ENCODE results near the gene PARD3.
"Not testable (repeated sequence)": the region's sequence is repeated elsewhere in the genome, so short reads cannot be mapped to it uniquely, and the experiment has no call there.

PARD3 gene

GRCh38 chr10:34815185-34816084 lies at the start of gene PARD3:
Gene PARD3, minus strand, starts transcription at chr10:34815296. Its CDS starts 301 bp downstream, at chr10:34814995.
- DNase-seq: no peak

- DNase-seq: no peak
Observed at GRCh38 chr10:34864149-34865067, 49.3 kb upstream of the PARD3 start.

GRCh38 chr10:34862892-34863291 lies 47.8 kb upstream of the PARD3 start:
- no peak for DNase-seq

DNA sequence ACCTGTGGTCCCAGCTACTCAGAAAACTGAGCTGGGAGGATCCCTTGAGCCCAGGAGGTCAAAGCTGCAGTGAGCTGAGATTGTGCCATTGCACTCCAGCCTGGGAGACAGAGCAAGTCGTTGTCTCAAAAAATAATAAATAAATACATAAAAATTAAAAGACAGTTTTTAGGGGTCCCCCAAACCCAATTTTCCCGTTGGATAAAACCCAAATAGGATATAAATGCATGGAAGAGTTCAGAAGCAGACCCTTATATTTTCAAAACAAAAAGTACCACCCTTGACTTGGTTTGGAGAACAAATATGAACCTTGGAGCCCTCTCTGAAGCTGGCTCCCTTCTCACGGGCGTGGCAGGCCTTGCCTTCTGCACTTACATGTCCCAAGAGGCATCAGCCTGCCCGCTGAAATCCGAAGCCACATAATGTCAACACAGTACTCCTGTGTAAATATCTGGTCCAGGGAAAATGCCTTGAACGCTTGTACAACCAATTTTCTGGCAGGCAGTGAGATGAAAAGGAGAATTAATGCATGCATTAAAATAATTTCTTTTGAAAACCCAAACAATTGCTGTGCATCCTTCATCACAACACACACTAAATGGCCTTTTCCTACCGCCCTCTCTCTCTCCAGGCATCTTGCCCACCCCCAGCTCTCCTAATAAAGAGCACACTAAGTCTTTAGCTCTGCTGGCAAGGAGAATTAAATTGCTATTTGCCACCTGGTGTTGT lies 46.4 kb upstream of the PARD3 start:
- DNase-seq: no peak

DNA sequence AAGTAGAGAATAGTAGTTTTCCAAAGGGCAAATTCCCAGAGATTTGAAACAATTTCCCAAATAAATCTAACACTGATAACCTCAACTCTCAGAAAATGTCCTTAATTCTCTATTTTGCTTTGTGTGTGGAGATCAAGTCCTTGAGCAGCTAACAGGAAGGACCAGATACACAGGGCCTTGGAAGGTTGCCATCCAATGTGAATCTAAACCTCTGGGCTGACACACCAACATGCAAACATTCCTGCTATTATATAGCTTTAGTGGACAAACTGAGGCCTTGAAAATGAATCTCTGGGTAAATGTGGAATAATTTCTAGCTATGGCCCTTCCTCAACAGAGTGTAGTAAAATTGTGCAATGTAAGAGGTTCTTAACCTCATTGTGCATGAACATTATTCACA lies 44.1 kb upstream of the PARD3 start:
- DNase-seq: no peak

DNA sequence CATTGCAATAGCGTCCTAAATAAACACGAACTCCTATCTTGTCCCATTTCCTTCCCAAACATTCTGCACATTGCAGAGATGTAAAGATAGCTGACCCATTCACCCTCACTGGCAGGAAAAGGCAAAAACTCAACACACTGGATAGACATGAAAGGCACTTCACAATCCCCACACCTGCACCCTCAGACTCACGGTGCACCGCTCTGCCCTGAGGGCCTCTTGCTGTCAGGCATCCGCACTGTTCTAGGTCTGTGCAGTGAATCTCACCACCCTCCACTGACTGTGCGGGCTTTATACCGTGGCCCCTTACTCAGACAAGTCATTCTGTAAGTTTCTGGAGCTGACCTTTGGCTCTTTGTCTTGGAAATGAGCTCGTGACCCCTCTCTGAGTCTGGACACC lies 42.9 kb upstream of the PARD3 start:
- DNase-seq: no peak

GRCh38 chr10:34854147-34854601 lies 39.1 kb upstream of the PARD3 start:
- no peak for DNase-seq

- DNase-seq: no peak
Observed at GRCh38 chr10:34853357-34853756, 38.3 kb upstream of the PARD3 start.

DNA sequence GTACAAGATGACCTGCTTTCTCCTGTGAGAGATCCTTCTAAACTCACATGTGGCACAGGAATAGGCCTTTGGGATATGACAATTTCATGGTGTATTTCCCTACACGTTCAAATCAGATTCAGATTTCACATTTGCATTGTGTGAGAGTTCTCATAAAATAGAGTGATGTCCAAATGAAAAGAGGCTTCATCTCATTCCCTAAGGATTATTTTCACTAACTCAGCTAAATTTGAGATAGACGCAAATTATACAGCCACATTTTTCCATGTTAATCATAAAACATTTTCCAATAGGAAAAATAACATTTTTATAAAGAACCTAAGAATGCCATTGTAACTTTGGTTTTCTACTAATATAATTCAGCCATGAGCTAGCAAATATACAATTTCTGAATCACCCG lies 35.5 kb upstream of the PARD3 start:
- no peak for DNase-seq

- DNase-seq: no peak
Observed at GRCh38 chr10:34850036-34850435, 34.9 kb upstream of the PARD3 start.

DNA sequence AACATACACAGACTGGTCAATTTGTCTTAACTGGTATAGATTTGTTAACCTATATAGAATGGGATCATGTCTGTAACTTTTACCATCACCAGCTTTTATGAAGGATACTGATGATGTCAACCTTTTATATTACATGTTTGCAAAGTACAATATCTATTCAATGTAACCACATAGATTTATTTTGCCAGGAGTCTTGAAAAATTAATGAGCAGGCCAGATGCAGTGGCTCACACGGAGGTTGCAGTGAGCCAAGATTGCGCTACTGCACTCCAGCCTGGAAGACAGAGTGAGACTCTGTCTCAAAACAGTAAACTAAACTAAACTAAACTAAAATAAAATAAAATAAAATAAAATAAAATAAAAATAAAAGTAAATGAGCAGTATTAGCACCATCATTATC lies 30.0 kb upstream of the PARD3 start:
- no peak for DNase-seq

GRCh38 chr10:34844448-34844847 lies 29.4 kb upstream of the PARD3 start:
- no peak for DNase-seq

DNA sequence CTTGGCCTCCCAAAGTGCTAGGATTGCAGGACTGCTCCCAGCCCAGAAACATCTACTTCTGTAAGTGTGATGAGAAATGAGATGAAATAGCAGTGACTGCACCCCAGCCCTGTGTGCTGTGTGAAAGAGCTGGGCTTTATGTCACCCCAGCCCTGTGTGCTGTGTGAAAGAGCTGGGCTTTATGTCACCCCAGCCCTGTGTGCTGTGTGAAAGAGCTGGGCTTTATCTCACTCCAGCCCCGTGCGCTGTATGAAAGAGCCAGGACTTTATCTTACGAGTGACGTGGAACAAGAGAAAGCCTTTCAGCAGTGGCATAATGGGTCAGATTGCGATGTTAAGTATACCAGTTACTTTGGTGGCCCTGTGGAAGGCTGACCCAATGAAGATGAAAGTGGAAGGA lies 28.4 kb upstream of the PARD3 start:
- DNase-seq: not testable (repeated sequence)

DNA sequence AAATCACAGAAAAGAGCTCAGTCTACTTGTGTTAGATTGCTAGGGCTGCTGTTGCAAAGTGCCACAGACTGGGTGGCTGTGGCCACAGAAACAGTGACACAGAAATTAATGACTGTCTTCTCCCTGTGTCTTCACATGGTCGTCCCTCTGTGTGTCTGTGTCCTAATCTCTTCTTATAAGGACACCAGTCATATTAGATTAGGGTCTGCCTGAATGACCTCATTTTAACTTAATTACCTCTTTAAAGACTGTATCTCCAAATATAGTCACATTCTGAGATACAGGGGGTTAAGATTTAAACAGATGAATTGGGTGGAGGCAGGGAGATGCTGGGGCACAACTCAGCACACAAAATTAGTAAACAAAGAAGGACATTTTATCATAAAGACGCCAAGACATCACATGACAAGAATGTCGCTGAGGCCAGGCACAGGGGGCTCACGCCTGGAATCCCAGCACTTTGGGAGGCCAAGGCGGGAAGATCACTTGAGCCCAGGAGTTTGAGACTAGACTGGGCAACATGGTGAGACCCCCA lies 23.3 kb upstream of the PARD3 start:
- DNase-seq: no peak

GRCh38 chr10:34835908-34836508 lies 20.9 kb upstream of the PARD3 start:
- no peak for DNase-seq

GRCh38 chr10:34834274-34834673 lies 19.2 kb upstream of the PARD3 start:
- no peak for DNase-seq

- no peak for DNase-seq
Observed at GRCh38 chr10:34830217-34830822, 15.2 kb upstream of the PARD3 start.

DNA sequence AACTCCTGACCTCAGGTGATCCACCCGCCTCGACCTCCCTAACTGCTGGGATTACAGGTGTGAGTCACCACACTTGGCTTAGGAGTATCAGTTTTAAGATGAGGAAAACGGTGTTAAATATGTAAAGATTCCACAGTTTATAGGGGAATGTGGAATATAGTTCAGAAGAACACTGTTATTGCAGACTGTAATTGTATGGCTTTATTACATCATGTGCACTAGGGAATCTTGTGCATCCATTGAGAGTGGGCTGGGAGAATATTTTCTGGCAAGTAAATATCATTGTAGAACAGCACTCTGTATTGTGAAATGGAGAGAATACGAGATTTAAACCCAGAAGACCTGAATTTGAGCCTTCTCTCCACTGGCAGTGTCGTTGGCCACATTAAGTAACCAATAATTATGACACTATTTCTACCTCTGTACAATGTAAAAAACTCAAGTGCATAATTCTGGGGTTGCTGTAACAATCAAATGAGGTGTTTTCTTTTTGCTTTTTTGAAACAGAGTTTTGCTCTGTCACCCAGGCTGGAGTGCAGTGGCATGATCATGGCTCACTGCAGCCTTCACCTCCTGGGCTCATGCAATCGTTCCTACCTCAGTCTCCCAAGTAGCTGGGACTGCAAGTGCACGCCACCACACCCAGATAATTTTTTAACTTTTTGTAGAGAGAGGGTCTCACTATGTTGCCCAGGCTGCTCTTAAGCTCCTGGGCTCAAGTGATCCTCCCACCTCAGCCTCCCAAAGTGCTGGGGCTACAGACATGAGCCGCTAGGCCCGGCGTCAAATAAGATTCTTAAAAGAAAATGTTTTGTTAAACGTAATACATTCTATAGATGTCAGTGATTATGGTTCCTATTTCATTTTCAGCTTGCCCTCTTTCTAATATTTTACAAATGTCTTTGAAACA lies 12.0 kb upstream of the PARD3 start:
- no peak for DNase-seq

DNA sequence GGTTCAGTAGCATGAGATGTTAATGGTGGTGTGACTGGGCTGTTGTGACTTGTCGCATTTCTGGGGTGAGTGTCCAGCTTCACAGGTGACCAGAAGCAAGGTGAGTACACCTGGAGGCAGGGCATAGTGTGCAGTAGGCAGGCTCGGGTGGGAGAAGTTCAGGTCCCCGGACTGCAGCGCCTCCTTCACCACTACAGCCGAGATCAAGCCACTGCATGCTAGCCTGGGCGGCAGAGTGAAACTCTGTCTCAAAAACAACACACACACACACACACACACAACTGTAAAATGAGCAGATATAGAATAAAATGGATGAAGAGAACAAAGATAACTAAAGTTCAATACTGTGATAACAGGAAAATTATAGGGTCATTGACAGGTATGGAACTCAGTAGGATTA lies 11.1 kb upstream of the PARD3 start:
- no peak for DNase-seq

- DNase-seq: no peak
Observed at GRCh38 chr10:34825414-34825813, 10.3 kb upstream of the PARD3 start.

DNA sequence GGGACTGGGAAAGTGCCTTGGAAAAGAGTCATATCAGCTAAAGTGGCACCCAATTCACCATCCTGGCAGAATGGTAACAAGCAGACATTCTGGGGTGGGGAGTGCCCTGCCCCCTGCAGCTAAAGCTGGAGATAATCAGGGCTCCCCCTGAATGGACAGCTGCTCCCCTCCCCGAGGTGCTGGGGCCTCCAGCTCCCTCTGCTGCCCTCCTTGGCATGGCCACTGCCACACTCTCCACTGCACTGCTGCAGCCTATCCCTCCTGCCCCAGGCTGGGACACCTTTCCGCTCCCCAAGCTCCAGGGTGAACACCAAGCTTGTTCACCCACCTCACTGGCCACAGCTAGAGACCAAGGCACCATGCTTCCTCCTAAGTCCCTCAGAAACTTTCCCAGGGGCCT lies 9.8 kb upstream of the PARD3 start:
- no peak for DNase-seq
